ENCODE measurements around the gene UBD. TPM values are rescaled to one million over a fixed set of nuclear protein-coding genes. Genes with fewer than 3 reads are reported as not detected.

The UBD gene
- total and polyA plus RNA-seq, 7 experiments from 2014 or later, result 1.9 TPM; not detected in 6

DNA sequence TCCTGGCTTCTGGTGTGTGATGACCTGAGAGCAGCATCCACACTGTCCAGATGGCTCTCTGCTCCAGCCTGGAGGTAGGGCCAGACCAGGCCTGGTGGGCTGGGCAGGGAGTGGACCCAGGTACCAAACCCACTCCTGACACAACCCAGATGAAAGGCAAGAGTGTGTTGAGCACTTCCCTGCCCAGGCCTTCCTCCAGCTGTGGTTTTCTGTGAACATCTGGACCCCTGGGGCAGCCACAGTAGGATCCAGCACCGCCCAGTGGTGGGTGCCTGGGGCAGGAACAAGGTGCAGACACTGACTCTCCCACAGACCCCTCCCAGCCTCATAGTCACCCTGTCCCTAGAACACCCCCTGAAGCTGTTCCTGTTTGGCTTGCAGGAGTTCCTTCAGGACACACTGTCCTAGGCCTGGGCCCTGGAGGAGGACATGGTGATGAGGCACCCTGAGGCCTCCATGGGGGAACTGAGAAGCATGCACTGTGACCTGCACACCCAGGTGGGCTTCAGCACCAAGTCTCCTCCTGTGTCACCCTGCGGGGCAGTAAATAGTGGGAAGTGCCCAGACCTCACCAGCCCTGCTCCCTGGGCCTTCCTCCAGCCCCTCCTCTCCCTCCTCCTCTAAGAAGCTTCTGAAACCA is 28.7 kb downstream of the UBD start:
- H3K27ac ChIP-seq (ENCODE audit: low read depth, low read length), result no peak overlapping the region
- Mint-ChIP-seq H3K27me3 (peaks cover 9 to 20% (median 15%) of the 10 kb centered on the region in 5 donors), H3K4me3 (no peak overlapping the region), H3K9me3 (no peaks in the 10 kb centered on the region), H3K36me3 (no peaks in the 10 kb centered on the region), H3K27ac (no peak overlapping the region), H3K4me1 (peaks cover 0 to 2% (median 0%) of the 10 kb centered on the region in 7 donors)
- no peaks in the 10 kb centered on the region for H3K4me1 ChIP-seq (ENCODE audit: control insufficient read depth in 2 of 2, insufficient read depth in 2 of 2, low read length in 2 of 2)
- H3K4me3 ChIP-seq (ENCODE audit: low read length), result no peak overlapping the region
- DNase-seq (no peak), ATAC-seq (no peak)
- no peaks in the 10 kb centered on the region for H3K27me3 ChIP-seq (ENCODE audit: control insufficient read depth in 2 of 2, insufficient read depth in 2 of 2, low read length in 2 of 2)
- POLR2A ChIA-PET, result no interaction called here
- CTCF ChIA-PET, result no interaction called here
- intact Hi-C loops (cut with micrococcal nuclease), result no loop called here
- H3K36me3 ChIP-seq (ENCODE audit: control insufficient read depth in 2 of 3, insufficient read depth in 3 of 3, low read length in 3 of 3), result no peaks in the 10 kb centered on the region
- H3K9me3 ChIP-seq (ENCODE audit: control insufficient read depth in 2 of 3, low read length in 3 of 3), result no peaks in the 10 kb centered on the region

DNA sequence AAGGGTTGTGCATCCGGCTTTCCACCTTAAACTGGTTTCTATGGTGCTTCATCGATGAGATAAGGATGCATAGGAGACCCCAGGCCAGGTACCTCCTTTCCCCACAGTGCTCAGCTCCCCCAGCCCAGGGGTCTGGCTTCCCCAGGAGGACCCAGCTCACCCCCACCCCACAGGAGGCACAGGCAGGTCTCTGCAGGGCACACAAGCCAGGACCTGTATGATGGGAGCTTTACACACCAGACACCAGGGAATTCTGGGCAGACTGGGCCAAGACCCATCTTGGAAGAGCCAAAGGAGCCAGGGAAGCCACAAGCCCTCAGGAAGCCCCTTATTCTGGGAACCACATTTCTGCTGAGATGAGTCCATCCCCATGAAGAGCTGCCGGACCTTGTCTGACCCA is 29.6 kb downstream of the UBD start:
- H3K4me1 ChIP-seq (ENCODE audit: control insufficient read depth in 2 of 2, insufficient read depth in 2 of 2, low read length in 2 of 2), result no peaks in the 10 kb centered on the region
- no peak overlapping the region for H3K4me3 Mint-ChIP-seq
- POLR2A ChIA-PET, result no interaction called here
- H3K9me3 ChIP-seq (ENCODE audit: control insufficient read depth in 2 of 3, low read length in 3 of 3), result no peaks in the 10 kb centered on the region
- H3K27me3 ChIP-seq (ENCODE audit: control insufficient read depth in 2 of 2, insufficient read depth in 2 of 2, low read length in 2 of 2), result no peaks in the 10 kb centered on the region
- CTCF ChIA-PET, result no interaction called here
- intact Hi-C loops (cut with micrococcal nuclease), result no loop called here
- H3K4me3 ChIP-seq (ENCODE audit: low read length), result no peak overlapping the region
- no peak overlapping the region for H3K27ac Mint-ChIP-seq
- no peak for ATAC-seq
- H3K27ac ChIP-seq (ENCODE audit: low read depth, low read length), result no peak overlapping the region
- H3K9me3 Mint-ChIP-seq, result no peaks in the 10 kb centered on the region
- no peaks in the 10 kb centered on the region for H3K36me3 ChIP-seq (ENCODE audit: control insufficient read depth in 2 of 3, insufficient read depth in 3 of 3, low read length in 3 of 3)
- H3K4me1 Mint-ChIP-seq, result peaks cover 0 to 2% (median 0%) of the 10 kb centered on the region in 7 donors
- DNase-seq, result no peak
- no peaks in the 10 kb centered on the region for H3K36me3 Mint-ChIP-seq
- H3K27me3 Mint-ChIP-seq, result peaks cover 17 to 28% (median 23%) of the 10 kb centered on the region in 5 donors

DNA sequence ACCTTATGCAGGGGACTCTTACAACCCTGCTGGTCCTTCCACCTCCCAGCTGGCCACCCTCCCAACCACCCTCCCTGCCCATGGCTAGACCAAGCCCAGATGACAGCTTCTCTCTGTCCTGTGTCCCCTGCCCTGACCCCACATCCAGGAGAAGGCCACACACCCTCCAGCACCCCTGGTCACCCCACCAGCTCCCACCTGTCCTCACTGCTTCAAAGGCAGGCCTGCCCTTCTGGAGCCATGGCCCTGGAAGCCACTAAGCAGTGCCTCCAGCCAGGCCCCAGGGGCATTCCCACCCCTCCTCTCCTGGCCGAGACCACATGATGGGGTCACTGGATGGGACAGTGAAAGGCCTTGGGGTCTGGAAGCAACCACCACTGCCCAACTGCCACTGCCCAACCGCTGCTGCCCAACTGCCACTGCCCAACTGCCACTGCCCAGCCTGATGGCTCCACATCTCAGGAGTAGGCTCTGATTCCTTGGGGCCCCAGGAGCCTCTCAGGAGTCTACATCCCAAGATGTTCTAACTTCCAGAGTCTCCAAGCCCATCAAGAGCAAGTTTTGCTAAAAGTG is 30.5 kb downstream of the UBD start:
- intact Hi-C loops (cut with micrococcal nuclease), result no loop called here
- Histone ChIP-seq H3K4me3 (ENCODE audit: low read length) (no peak overlapping the region), H3K4me1 (ENCODE audit: control insufficient read depth in 2 of 2, insufficient read depth in 2 of 2, low read length in 2 of 2) (no peaks in the 10 kb centered on the region), H3K9me3 (ENCODE audit: control insufficient read depth in 2 of 3, low read length in 3 of 3) (no peaks in the 10 kb centered on the region), H3K27me3 (ENCODE audit: control insufficient read depth in 2 of 2, insufficient read depth in 2 of 2, low read length in 2 of 2) (no peaks in the 10 kb centered on the region), H3K27ac (ENCODE audit: low read depth, low read length) (no peak overlapping the region), H3K36me3 (ENCODE audit: control insufficient read depth in 2 of 3, insufficient read depth in 3 of 3, low read length in 3 of 3) (no peaks in the 10 kb centered on the region)
- peaks cover 0 to 2% (median 0%) of the 10 kb centered on the region in 7 donors for H3K4me1 Mint-ChIP-seq
- no peak overlapping the region for H3K4me3 Mint-ChIP-seq
- POLR2A ChIA-PET, result no interaction called here
- ATAC-seq (no peak), DNase-seq (no peak)
- H3K27ac Mint-ChIP-seq, result no peak overlapping the region
- peaks cover 23 to 29% (median 26%) of the 10 kb centered on the region in 5 donors for H3K27me3 Mint-ChIP-seq
- CTCF ChIA-PET, result no interaction called here
- no peaks in the 10 kb centered on the region for H3K36me3 Mint-ChIP-seq
- no peaks in the 10 kb centered on the region for H3K9me3 Mint-ChIP-seq

DNA sequence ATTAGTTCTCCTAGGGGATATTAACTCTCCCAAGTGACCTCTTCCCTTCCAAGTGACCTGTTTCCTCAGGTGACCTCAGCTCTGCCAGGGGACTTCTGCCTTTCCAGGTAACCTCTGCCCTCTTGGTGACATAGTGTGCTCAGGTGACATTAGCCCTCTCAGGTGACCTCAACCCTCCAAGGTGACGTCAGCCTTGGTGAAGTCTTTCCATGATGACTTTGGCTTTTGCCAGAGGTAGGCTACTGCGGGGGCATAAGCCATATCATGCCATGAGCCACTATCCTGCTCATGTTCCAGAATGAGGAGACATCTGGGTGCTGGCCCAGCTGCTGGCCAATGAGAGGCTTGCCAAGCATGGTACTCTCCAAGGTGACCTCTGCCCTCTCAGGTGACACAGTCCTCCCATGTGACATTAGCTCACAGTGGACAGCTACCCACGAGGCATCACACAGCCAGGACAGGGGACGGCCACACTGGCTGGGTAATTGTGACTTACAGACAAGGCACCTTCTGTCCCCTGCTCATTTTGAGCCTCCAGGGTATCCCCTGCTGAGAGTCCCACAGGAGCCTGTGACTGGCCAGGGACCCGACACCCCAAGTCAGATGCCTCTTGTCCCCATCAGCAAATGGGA is 31.1 kb downstream of the UBD start:
- ChIA-PET POLR2A (no interaction called here), CTCF (no interaction called here)
- H3K4me3 Mint-ChIP-seq, result no peak overlapping the region
- no peak overlapping the region for H3K27ac ChIP-seq (ENCODE audit: low read depth, low read length)
- DNase-seq, result no peak
- H3K4me1 ChIP-seq (ENCODE audit: control insufficient read depth in 2 of 2, insufficient read depth in 2 of 2, low read length in 2 of 2), result no peaks in the 10 kb centered on the region
- no peaks in the 10 kb centered on the region for H3K9me3 ChIP-seq (ENCODE audit: control insufficient read depth in 2 of 3, low read length in 3 of 3)
- H3K36me3 ChIP-seq (ENCODE audit: control insufficient read depth in 2 of 3, insufficient read depth in 3 of 3, low read length in 3 of 3), result no peaks in the 10 kb centered on the region
- peaks cover 25 to 29% (median 29%) of the 10 kb centered on the region in 5 donors for H3K27me3 Mint-ChIP-seq
- H3K27me3 ChIP-seq (ENCODE audit: control insufficient read depth in 2 of 2, insufficient read depth in 2 of 2, low read length in 2 of 2), result no peaks in the 10 kb centered on the region
- no peaks in the 10 kb centered on the region for H3K9me3 Mint-ChIP-seq
- ATAC-seq, result no peak
- no peak overlapping the region for H3K27ac Mint-ChIP-seq
- intact Hi-C loops (cut with micrococcal nuclease), result no loop called here
- peaks cover 0 to 2% (median 0%) of the 10 kb centered on the region in 7 donors for H3K4me1 Mint-ChIP-seq
- H3K36me3 Mint-ChIP-seq, result no peaks in the 10 kb centered on the region
- no peak overlapping the region for H3K4me3 ChIP-seq (ENCODE audit: low read length)

DNA sequence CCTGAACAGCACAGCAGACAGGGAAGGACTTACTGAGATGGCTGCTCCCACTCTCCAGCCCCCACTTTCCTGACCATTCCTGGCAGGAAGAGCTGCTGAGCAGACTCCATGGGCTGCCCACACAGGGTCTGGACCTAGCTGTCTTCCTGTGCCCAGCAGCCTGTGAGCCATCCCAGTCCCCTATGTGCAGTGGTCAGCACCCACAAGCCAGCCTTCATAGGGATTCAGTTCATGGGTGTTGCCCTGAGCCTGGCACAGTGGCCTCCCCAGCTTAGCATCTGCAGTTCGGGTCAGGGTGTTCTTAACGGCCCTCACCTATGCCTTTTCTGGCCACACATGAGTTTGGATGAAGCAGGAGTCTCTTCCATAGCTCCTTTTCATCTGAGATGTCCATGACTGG is 32.0 kb downstream of the UBD start:
- Mint-ChIP-seq H3K27ac (no peak overlapping the region), H3K9me3 (peaks cover 0 to 5% (median 0%) of the 10 kb centered on the region in 11 donors), H3K4me1 (peaks cover 0 to 2% (median 0%) of the 10 kb centered on the region in 7 donors), H3K4me3 (no peak overlapping the region), H3K27me3 (peaks cover 29 to 34% (median 32%) of the 10 kb centered on the region in 5 donors), H3K36me3 (no peaks in the 10 kb centered on the region)
- ATAC-seq, result no peak
- intact Hi-C loops (cut with micrococcal nuclease), result no loop called here
- no peak for DNase-seq
- H3K27me3 ChIP-seq (ENCODE audit: control insufficient read depth in 2 of 2, insufficient read depth in 2 of 2, low read length in 2 of 2), result no peaks in the 10 kb centered on the region
- H3K4me1 ChIP-seq (ENCODE audit: control insufficient read depth in 2 of 2, insufficient read depth in 2 of 2, low read length in 2 of 2), result no peaks in the 10 kb centered on the region
- CTCF ChIA-PET, result no interaction called here
- H3K27ac ChIP-seq (ENCODE audit: low read depth, low read length), result no peak overlapping the region
- H3K9me3 ChIP-seq (ENCODE audit: control insufficient read depth in 2 of 3, low read length in 3 of 3), result no peaks in the 10 kb centered on the region
- POLR2A ChIA-PET, result no interaction called here
- no peak overlapping the region for H3K4me3 ChIP-seq (ENCODE audit: low read length)
- H3K36me3 ChIP-seq (ENCODE audit: control insufficient read depth in 2 of 3, insufficient read depth in 3 of 3, low read length in 3 of 3), result no peaks in the 10 kb centered on the region

DNA sequence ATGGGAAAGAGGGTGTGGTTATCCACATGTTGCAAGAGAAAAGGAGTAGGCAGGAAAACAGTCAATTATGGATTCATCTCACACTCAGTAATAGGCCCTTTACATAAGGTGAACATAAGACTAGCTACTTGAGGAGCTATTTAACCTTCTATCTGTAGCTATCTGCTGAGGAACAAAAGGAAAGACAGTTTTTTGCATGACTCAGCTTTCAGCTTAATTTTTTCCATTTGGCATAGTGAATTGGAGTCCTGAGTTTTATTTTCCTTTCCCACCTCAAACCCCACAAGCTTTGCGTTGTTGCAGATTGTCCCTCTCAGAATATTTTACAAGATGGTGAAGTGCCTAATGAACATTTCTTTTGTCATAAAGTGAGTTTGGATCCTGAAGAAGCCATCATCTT is 32.4 kb downstream of the UBD start:
- Histone ChIP-seq H3K27me3 (ENCODE audit: control insufficient read depth in 2 of 2, insufficient read depth in 2 of 2, low read length in 2 of 2) (no peaks in the 10 kb centered on the region), H3K9me3 (ENCODE audit: control insufficient read depth in 2 of 3, low read length in 3 of 3) (no peaks in the 10 kb centered on the region), H3K27ac (ENCODE audit: low read depth, low read length) (no peak overlapping the region), H3K4me1 (ENCODE audit: control insufficient read depth in 2 of 2, insufficient read depth in 2 of 2, low read length in 2 of 2) (no peaks in the 10 kb centered on the region), H3K4me3 (ENCODE audit: low read length) (no peak overlapping the region), H3K36me3 (ENCODE audit: control insufficient read depth in 2 of 3, insufficient read depth in 3 of 3, low read length in 3 of 3) (no peaks in the 10 kb centered on the region)
- H3K27ac Mint-ChIP-seq, result no peak overlapping the region
- no peaks in the 10 kb centered on the region for H3K36me3 Mint-ChIP-seq
- no peak for ATAC-seq
- H3K27me3 Mint-ChIP-seq, result peaks cover 29 to 36% (median 34%) of the 10 kb centered on the region in 5 donors
- ChIA-PET POLR2A (no interaction called here), CTCF (no interaction called here)
- no peak overlapping the region for H3K4me3 Mint-ChIP-seq
- intact Hi-C loops (cut with micrococcal nuclease), result no loop called here
- H3K9me3 Mint-ChIP-seq, result peaks cover 0 to 5% (median 0%) of the 10 kb centered on the region in 11 donors
- DNase-seq, result no peak
- peaks cover 0 to 2% (median 0%) of the 10 kb centered on the region in 7 donors for H3K4me1 Mint-ChIP-seq

DNA sequence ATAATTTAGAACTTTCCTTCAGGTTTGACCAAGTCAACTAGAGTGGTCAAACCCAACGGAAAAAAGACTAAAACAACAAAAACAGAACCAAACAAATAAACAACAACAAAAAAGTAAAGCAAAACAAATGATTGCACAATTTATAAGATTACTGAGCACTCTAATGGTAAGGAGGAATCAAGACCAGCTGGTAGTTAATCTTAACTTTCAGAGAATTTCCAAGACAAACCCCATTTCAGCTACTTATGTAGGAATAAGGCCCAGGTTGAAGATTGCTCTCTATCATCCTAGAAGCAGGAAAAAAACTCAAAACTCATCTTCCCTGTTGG is 34.3 kb downstream of the UBD start:
- CTCF ChIA-PET, result no interaction called here
- DNase-seq, result no peak
- Histone ChIP-seq H3K9me3 (ENCODE audit: control insufficient read depth in 2 of 3, low read length in 3 of 3) (no peaks in the 10 kb centered on the region), H3K4me1 (ENCODE audit: control insufficient read depth in 2 of 2, insufficient read depth in 2 of 2, low read length in 2 of 2) (no peaks in the 10 kb centered on the region), H3K4me3 (ENCODE audit: low read length) (no peak overlapping the region), H3K27ac (ENCODE audit: low read depth, low read length) (no peak overlapping the region), H3K36me3 (ENCODE audit: control insufficient read depth in 2 of 3, insufficient read depth in 3 of 3, low read length in 3 of 3) (no peaks in the 10 kb centered on the region), H3K27me3 (ENCODE audit: control insufficient read depth in 2 of 2, insufficient read depth in 2 of 2, low read length in 2 of 2) (no peaks in the 10 kb centered on the region)
- Mint-ChIP-seq H3K4me1 (peaks cover 0 to 2% (median 0%) of the 10 kb centered on the region in 7 donors), H3K9me3 (peaks cover 0 to 5% (median 0%) of the 10 kb centered on the region in 11 donors), H3K36me3 (no peaks in the 10 kb centered on the region), H3K4me3 (no peak overlapping the region), H3K27ac (peak overlapping the region in 1 of 9 donors; percentile 40), H3K27me3 (peaks cover 35 to 41% (median 41%) of the 10 kb centered on the region in 5 donors)
- intact Hi-C loops (cut with micrococcal nuclease), result no loop called here
- no peak for ATAC-seq
- POLR2A ChIA-PET, result no interaction called here
